IPS DF 6.9 (cell line): ENCODE measurements around the gene SEMA5B.

ENCODE experiments used
- DNase-seq: peaks from one replicate; pipeline ENCODE4 v3.0.0-alpha.2; 2013; ENCODE audit warnings: low read depth, low spot score
- H3K27ac ChIP-seq: one replicate; pipeline ENCODE4 v1.5.1; 2013; ENCODE audit warnings: low read length, control low read depth
- H3K27me3 ChIP-seq: 2 replicates; pipeline ENCODE4 v1.6.1; 2013; ENCODE audit warnings: mild to moderate bottlenecking, low read length; ENCODE audit not compliant: control insufficient read depth, insufficient read depth
- H3K36me3 ChIP-seq: 2 replicates; pipeline ENCODE4 v1.6.1; 2013; ENCODE audit warnings: low read length; ENCODE audit not compliant: control insufficient read depth, insufficient read depth
- H3K4me1 ChIP-seq: 2 replicates; pipeline ENCODE4 v1.6.1; 2013; ENCODE audit warnings: low read length; ENCODE audit not compliant: control insufficient read depth, insufficient read depth
- H3K4me3 ChIP-seq: 2 replicates; pipeline ENCODE4 v1.5.1; 2013; ENCODE audit warnings: mild to moderate bottlenecking, low read length
- H3K9me3 ChIP-seq: 2 replicates; pipeline ENCODE4 v1.6.1; 2013; ENCODE audit warnings: low read length, inconsistent platforms; ENCODE audit not compliant: control insufficient read depth, insufficient read depth
- WGBS: extraction: QIAGEN DNeasy Blood & Tissue Kit; methylation state at CpG from one replicate; pipeline ENCODE4 v1.1.7; 2013; ENCODE audit warnings: mixed read lengths, missing lambda C conversion rate; ENCODE audit not compliant: insufficient read length, insufficient coverage; 5-methylcytosine and 5-hydroxymethylcytosine counted together

SEMA5B gene

GRCh38 chr3:123042413-123042812, 14.8 kb upstream of the SEMA5B start:
- no peaks in the 10 kb centered on the region for H3K27me3 ChIP-seq
- no peak overlapping the region for H3K4me3 ChIP-seq
- DNase-seq, result no peak
- H3K4me1 ChIP-seq, result no peaks in the 10 kb centered on the region
- WGBS, result no CpG with 5 or more reads among the region's 6 CpGs
- H3K27ac ChIP-seq, result no peak overlapping the region
- no peaks in the 10 kb centered on the region for H3K36me3 ChIP-seq
- H3K9me3 ChIP-seq, result no peaks in the 10 kb centered on the region

- no peaks in the 10 kb centered on the region for H3K9me3 ChIP-seq
- no peak overlapping the region for H3K27ac ChIP-seq
- no CpG with 5 or more reads among the region's 3 CpGs for WGBS
- no peaks in the 10 kb centered on the region; the same call in 1 of the 2 replicates for H3K27me3 ChIP-seq
- H3K4me1 ChIP-seq, result no peaks in the 10 kb centered on the region
- no peaks in the 10 kb centered on the region for H3K36me3 ChIP-seq
- DNase-seq, result no peak
- no peak overlapping the region for H3K4me3 ChIP-seq
Measured at GRCh38 chr3:123039178-123039577, 11.6 kb upstream of the SEMA5B start.

GRCh38 chr3:123038751-123039150, 11.2 kb upstream of the SEMA5B start:
- H3K9me3 ChIP-seq, result no peaks in the 10 kb centered on the region
- H3K27ac ChIP-seq, result no peak overlapping the region
- H3K4me1 ChIP-seq, result no peaks in the 10 kb centered on the region
- no peak overlapping the region for H3K4me3 ChIP-seq
- no peak for DNase-seq
- no peaks in the 10 kb centered on the region; the same call in 1 of the 2 replicates for H3K27me3 ChIP-seq
- H3K36me3 ChIP-seq, result no peaks in the 10 kb centered on the region

GRCh38 chr3:123037015-123037375, 9.4 kb upstream of the SEMA5B start:
- Histone ChIP-seq H3K9me3 (no peaks in the 10 kb centered on the region), H3K4me3 (no peak overlapping the region), H3K36me3 (no peaks in the 10 kb centered on the region), H3K27ac (no peak overlapping the region), H3K4me1 (no peaks in the 10 kb centered on the region), H3K27me3 (no peaks in the 10 kb centered on the region; the same call in 1 of the 2 replicates)
- DNase-seq, result no peak
- no CpG with 5 or more reads among the region's 5 CpGs for WGBS

GRCh38 chr3:123036352-123037014, 8.9 kb upstream of the SEMA5B start:
- Histone ChIP-seq H3K27ac (no peak overlapping the region), H3K36me3 (no peaks in the 10 kb centered on the region), H3K9me3 (no peaks in the 10 kb centered on the region), H3K4me3 (no peak overlapping the region), H3K27me3 (no peaks in the 10 kb centered on the region; the same call in 1 of the 2 replicates), H3K4me1 (no peaks in the 10 kb centered on the region)
- WGBS, result no CpG with 5 or more reads among the region's 8 CpGs
- no peak for DNase-seq

GRCh38 chr3:123034996-123035395, 7.4 kb upstream of the SEMA5B start:
- no peak overlapping the region for H3K27ac ChIP-seq
- WGBS, result no CpG with 5 or more reads among the region's 3 CpGs
- no peaks in the 10 kb centered on the region for H3K36me3 ChIP-seq
- no peak for DNase-seq
- H3K4me3 ChIP-seq, result no peak overlapping the region
- H3K4me1 ChIP-seq, result no peaks in the 10 kb centered on the region
- H3K9me3 ChIP-seq, result no peaks in the 10 kb centered on the region
- H3K27me3 ChIP-seq, result no peaks in the 10 kb centered on the region; the same call in 1 of the 2 replicates

GRCh38 chr3:123034120-123034519, 6.6 kb upstream of the SEMA5B start:
- H3K4me1 ChIP-seq, result no peaks in the 10 kb centered on the region
- no peaks in the 10 kb centered on the region; the same call in 1 of the 2 replicates for H3K27me3 ChIP-seq
- H3K4me3 ChIP-seq, result no peak overlapping the region
- no peak for DNase-seq
- no CpG with 5 or more reads among the region's 5 CpGs for WGBS
- no peaks in the 10 kb centered on the region for H3K9me3 ChIP-seq
- H3K27ac ChIP-seq, result no peak overlapping the region
- no peaks in the 10 kb centered on the region for H3K36me3 ChIP-seq

GRCh38 chr3:123032057-123032456, 4.5 kb upstream of the SEMA5B start:
- H3K27ac ChIP-seq, result no peak overlapping the region
- no peak for DNase-seq
- H3K4me1 ChIP-seq, result no peaks in the 10 kb centered on the region; the same call in 1 of the 2 replicates
- no peaks in the 10 kb centered on the region for H3K36me3 ChIP-seq
- H3K27me3 ChIP-seq, result no peaks in the 10 kb centered on the region; the same call in 1 of the 2 replicates
- no peak overlapping the region for H3K4me3 ChIP-seq
- H3K9me3 ChIP-seq, result no peaks in the 10 kb centered on the region
- no CpG with 5 or more reads among the region's 3 CpGs for WGBS

GRCh38 chr3:123031051-123031450, 3.5 kb upstream of the SEMA5B start:
- H3K36me3 ChIP-seq, result no peaks in the 10 kb centered on the region
- H3K9me3 ChIP-seq, result no peaks in the 10 kb centered on the region
- no peaks in the 10 kb centered on the region; the same call in 1 of the 2 replicates for H3K27me3 ChIP-seq
- no peak overlapping the region for H3K4me3 ChIP-seq
- H3K27ac ChIP-seq, result no peak overlapping the region
- H3K4me1 ChIP-seq, result no peaks in the 10 kb centered on the region; the same call in 1 of the 2 replicates
- no peak for DNase-seq
- no CpG with 5 or more reads among the region's 4 CpGs for WGBS

- no peak overlapping the region for H3K27ac ChIP-seq
- H3K4me1 ChIP-seq, result peaks cover 10% of the 10 kb centered on the region
- no CpG with 5 or more reads among the region's 21 CpGs for WGBS
- no peak for DNase-seq
- no peaks in the 10 kb centered on the region for H3K9me3 ChIP-seq
- H3K4me3 ChIP-seq, result peak overlapping the region; percentile 88; the same call in 1 of the 2 replicates
- H3K36me3 ChIP-seq, result no peaks in the 10 kb centered on the region
- peaks cover 2% of the 10 kb centered on the region; the same call in 1 of the 2 replicates for H3K27me3 ChIP-seq
Measured at GRCh38 chr3:123028233-123028828, 768 bp upstream of the SEMA5B start.
